ENCODE results near the gene VPS26B. TPM values are rescaled to one million over a fixed set of nuclear protein-coding genes. Genes with fewer than 3 reads are reported as not detected.

The VPS26B gene
- total RNA-seq, 4 donors from 2014 or later, result 33.3 to 52.4 (median 39.4) TPM

DNA sequence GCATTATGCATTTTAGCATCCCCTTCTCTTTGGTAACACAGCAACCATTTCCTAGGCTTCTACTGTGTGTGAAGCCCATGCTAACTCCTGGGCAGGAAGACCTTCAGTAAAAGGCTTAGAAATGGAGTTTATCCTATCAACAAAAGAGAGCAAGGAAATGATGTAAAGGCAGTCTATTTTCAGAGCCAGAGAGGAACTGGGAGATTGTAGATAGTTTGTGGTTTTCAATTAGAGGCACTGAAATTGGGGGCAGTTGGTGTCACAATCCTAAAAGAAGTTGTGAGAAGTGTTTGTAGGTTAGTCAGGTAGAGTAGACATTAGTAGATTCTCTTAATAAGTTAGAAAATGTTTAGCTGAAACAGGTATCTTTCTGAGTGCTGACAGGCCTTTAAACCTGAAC lies 36.0 kb downstream of the VPS26B start:
- TF ChIP-seq, protein P1, sequence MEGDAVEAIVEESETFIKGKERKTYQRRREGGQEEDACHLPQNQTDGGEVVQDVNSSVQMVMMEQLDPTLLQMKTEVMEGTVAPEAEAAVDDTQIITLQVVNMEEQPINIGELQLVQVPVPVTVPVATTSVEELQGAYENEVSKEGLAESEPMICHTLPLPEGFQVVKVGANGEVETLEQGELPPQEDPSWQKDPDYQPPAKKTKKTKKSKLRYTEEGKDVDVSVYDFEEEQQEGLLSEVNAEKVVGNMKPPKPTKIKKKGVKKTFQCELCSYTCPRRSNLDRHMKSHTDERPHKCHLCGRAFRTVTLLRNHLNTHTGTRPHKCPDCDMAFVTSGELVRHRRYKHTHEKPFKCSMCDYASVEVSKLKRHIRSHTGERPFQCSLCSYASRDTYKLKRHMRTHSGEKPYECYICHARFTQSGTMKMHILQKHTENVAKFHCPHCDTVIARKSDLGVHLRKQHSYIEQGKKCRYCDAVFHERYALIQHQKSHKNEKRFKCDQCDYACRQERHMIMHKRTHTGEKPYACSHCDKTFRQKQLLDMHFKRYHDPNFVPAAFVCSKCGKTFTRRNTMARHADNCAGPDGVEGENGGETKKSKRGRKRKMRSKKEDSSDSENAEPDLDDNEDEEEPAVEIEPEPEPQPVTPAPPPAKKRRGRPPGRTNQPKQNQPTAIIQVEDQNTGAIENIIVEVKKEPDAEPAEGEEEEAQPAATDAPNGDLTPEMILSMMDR (IDR thresholded peaks at IDR 0.05; ENCODE audit: low read depth), result no peak

GRCh38 chr11:134260983-134261382 lies 36.5 kb downstream of the VPS26B start:
- TF ChIP-seq, protein P1 (IDR thresholded peaks at IDR 0.05; ENCODE audit: low read depth), result no peak

DNA sequence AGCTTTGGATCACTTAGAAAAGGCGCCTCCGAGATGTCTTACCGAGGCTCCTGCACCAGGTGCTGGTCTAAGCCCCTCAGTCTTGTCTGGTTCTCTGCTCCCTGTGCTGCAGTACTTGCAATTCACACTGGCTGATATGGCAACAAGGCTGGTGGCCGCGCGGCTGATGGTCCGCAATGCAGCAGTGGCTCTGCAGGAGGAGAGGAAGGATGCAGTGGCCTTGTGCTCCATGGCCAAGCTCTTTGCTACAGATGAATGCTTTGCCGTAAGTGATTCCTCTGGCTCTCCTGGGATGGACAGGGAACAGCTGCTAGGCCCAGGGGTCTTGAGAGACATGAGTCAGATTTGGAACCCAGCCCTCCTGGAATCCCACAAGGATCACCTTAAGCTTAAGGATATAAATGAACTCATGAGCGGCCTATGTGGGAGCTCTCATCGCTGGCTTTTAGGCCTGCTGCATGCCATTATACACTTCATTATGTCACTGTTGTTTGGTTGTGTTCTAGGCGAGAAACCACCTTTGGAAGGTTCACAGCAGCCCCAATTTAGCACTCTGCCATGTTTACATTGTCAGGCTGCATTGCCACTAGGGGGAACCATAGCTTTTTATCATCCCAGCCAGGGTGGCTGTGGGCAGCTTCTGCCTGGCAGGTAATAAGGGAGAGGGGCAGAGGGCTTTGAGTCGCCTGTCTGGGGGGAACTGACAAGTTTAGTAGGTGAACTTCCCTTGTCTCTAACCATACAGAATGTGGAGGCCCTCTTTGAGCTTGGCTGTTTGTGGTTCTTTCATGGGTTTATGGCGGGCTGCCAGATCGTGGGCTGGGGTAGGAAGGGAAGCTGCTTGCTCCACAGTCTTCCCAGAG lies 37.4 kb downstream of the VPS26B start:
- TF ChIP-seq, protein P1 (IDR thresholded peaks at IDR 0.05; ENCODE audit: low read depth), result no peak

GRCh38 chr11:134264966-134265764 lies 40.7 kb downstream of the VPS26B start:
- TF ChIP-seq, protein P1 (IDR thresholded peaks at IDR 0.05; ENCODE audit: low read depth), result no peak

DNA sequence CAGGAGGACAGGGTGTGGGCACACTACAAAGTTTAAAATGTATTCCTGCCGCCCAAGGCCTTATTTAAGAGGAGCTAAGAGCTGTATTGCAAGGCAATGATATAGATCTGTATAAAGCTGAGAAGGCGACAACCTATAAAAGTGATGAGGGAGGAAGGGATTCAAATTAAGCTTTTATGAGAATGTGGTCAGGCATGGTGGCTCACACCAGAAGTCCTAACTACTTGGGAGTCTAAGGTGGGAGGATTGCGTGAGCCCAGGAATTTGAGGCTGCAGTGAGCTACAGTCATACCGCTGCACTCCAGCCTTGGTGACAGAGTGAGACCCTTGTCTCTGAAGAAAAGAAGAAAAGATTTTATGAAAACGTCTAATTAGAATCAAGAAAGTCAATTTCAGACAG lies 42.0 kb downstream of the VPS26B start:
- TF ChIP-seq, protein P1 (IDR thresholded peaks at IDR 0.05; ENCODE audit: low read depth), result no peak

DNA sequence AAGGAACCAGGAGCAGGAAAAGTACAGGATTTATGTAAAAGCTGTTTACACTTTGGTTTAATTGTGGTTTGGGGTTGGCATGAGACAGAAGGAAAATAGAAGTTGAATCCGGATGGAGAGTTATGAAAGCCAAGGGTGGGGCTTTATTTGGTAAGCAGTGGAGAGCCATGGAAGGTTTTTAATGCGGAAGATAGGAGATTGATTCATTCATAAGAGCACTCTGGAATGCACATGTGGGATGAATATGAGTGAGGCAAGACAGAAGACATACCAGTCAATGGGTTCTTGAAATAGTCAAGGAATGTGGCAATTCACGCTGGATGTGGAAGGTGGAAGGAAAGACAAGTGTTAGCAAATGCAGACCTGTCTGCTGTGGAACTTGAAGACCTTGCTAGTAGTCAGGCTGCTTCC lies 42.4 kb downstream of the VPS26B start:
- TF ChIP-seq, protein P1 (IDR thresholded peaks at IDR 0.05; ENCODE audit: low read depth), result no peak

DNA sequence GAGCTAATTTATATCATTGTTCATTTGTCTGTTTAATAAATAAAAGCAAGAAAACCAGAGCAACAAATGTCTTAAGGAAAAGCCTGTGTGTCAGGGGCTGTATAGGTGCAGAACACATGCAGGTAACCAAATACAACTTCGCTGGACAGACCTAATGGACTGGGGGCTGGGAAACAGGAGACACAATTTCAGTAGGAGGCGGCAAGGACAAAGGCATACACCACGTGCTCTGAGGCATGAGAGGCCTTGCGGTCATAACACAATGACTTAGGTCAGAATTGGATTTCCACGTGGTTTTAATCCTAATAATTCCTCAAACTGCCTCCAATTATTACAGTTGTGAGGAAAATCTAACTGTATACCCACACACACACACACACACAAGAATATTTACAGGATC lies 43.0 kb downstream of the VPS26B start:
- TF ChIP-seq, protein P1 (IDR thresholded peaks at IDR 0.05; ENCODE audit: low read depth), result no peak

All from subcutaneous adipose tissue (tissue), 4 donors.